SH-SY5Y (cell line): ENCODE results near the gene PIK3IP1.

Source experiments
- GATA2 ChIP-seq: IDR thresholded peaks from 2 replicates; pipeline ENCODE4 v1.6.1; 2011; ENCODE audit warnings: mild to moderate bottlenecking, low read depth, low read length
- GATA3 ChIP-seq: IDR thresholded peaks from 2 replicates; pipeline ENCODE4 v1.6.1; 2011; ENCODE audit warnings: low read depth, mild to moderate bottlenecking, low read length, moderate library complexity

PIK3IP1 gene

GRCh38 chr22:31260474-31260856 lies 31.8 kb downstream of the PIK3IP1 start:
- TF ChIP-seq GATA3 (no peak), GATA2 (no peak)

DNA sequence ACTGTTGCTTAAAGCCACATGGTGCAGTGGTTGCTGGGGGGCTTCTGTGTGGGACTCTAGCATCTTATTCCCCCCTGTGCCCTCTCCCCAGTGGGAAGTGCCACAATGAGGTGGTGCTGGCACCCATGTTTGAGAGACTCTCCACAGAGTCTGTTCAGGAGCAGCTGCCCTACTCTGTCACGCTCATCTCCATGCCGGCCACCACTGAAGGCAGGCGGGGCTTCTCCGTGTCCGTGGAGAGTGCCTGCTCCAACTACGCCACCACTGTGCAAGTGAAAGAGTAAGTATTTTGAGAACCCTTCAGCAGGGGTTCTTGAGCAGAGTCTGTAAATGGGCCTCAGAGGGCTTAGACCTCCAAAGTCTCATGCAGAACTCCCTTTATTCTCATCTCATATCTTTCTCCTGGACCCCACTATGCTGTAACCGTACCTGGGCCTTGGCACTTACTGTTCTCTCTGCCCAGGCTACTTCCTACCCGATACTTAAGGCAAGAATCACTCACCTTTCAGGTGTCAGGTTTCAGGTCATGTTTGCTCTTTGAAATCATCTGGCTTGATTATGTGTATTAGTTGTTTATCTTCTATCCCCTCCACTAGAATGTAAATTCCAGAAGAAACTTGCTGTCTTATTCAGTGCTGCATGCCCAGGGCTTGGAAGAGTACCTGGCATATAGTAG lies 32.4 kb downstream of the PIK3IP1 start:
- TF ChIP-seq GATA2 (no peak), GATA3 (no peak)

DNA sequence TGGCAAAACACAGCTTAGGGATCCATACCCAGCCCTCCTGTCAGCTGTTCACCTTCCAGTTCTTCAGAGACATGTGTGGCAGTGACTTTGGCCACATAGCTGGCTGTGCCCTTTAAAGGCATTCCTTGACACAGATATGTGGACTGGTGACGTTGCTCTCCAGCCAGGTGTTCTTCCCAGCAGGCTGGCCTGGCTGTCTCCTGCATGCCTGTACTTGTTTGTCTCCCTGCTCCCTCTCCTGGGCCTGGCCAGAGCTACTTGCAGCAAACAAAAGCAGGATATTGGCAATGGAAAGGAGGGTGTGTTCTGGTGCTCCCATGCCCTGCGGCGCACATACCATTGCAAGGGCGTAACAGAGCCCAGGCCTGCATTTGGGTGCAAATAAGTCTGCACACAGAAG lies 38.3 kb downstream of the PIK3IP1 start:
- TF ChIP-seq GATA3, result no peak
- no peak for TF ChIP-seq GATA2

- TF ChIP-seq GATA3 (no peak), GATA2 (no peak)
These were observed 41.3 kb downstream of the PIK3IP1 start for GRCh38 chr22:31250740-31251600.

DNA sequence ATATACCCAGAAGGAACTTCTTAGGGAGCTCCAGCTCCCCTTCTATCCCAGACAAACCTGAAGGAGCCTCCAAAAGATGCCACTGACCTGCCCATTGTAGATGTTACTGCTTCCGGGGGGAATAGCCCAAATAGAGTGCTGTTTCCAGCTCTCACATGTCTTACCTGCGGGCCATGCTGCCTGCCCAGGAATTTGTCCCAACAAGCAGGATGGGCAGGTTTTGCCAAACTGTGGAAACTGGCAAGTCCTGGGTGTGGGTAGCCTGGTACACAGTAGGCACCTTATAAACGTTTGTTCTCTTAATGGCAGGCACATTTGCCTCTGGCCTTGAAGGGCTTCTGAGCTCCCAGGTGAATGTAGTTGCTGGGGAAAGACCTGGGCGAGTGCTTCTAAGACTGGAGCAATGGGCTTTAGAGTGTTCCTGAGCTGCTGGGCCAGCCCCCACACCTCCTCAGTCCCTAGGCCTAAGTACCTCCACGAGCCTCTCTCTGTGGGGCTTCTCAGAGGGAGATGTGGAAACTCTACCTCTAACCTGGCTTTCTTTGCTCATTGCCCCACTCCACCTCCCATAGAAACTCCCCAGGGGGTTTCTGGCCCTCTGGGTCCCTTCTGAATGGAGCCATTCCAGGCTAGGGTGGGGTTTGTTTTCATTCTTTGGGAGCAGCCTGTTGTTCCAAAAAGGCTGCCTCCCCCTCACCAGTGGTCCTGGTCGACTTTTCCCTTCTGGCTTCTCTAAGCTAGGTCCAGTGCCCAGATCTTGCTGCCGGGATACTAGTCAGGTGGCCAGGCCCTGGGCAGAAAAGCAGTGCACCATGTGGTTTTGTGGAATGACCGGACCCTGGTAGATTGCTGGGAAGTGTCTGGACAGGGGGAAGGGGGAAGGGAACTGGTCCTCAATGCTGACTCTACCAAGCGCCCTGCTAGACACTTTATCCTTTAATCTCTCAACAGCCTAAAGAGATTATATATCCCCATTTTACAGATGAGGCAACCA lies 43.0 kb downstream of the PIK3IP1 start:
- TF ChIP-seq GATA3 (no peak), GATA2 (no peak)

GRCh38 chr22:31248138-31248745 lies 44.0 kb downstream of the PIK3IP1 start:
- TF ChIP-seq GATA2, result no peak
- no peak for TF ChIP-seq GATA3

GRCh38 chr22:31247726-31248125 lies 44.6 kb downstream of the PIK3IP1 start:
- TF ChIP-seq GATA2 (no peak), GATA3 (no peak)

DNA sequence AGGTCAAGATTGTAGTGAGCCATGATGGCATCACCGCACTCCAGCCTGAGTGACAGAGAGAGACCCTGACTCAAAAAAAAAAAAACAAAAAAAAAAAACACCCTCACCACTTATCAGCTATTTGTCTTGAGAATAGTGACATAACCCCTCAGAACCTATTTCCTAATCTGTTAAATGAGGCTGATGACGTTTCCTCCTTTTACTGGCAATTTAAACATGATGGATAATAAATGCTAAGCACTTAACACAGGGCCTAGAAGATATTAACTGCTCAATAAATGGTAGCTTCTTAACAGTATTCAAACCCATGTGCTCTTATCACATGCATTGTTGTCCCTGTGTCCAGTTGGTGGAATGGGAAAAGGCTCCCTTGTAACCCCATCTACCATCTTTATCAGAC lies 45.6 kb downstream of the PIK3IP1 start:
- TF ChIP-seq GATA2, result no peak
- TF ChIP-seq GATA3, result no peak

DNA sequence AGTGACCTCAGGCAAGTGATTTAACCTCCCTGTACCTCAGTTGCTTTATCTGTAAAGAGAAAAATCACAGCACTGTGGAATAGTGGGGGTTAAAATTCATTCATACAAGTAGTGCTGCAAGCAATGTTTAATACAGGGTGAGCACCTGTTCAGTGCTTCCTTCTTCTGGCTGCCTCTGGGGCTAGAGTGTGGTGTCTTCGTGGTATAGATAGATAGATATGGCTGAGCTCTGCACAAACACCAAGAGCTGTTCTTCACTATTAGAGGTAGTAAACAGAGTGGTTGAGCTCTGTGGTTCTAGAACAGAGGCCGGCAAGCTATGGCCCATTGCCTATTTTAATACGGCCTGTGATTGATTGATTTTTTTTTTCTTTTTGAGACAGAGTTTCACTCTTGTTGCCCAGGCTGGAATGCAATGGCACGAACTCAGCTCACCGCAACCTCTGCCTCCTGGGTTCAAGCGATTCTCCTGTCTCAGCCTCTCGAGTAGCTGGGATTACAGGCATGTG lies 47.3 kb downstream of the PIK3IP1 start:
- no peak for TF ChIP-seq GATA2
- no peak for TF ChIP-seq GATA3

- TF ChIP-seq GATA3 (no peak), GATA2 (no peak)
These were observed 48.0 kb downstream of the PIK3IP1 start for GRCh38 chr22:31244046-31244942.

DNA sequence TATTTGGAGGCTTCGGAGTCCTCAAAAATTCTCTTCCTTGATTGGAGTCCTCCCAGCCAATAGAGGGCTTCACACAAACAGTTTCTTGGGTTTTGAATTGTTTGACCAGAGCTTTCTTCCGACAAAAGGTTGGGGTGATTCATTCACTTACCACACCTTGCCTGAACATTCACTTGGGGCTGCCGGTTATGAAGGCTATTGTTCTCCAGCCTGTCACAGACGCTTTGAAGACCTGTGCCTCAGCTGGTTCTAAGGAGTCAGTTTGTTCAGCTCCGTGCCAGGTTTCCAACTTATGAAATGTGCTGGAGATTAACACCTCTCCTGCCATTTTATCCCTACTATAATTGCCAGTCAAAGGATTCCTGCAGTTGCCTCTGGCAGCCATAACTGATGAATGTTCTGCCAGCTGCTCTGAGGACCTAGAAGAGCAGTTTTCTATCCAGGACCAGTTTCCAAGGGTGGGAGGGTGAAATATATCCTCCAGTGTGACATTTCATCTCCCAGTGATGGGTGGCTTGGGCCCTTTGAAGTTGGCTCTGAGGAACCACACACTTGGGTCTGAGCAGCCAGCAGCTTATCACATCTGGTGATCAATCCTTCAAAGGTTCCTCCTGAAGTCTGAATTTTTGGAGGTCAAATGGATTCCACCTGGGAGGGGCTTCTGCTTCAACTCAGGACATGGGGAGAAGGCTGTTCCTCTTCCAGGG lies 48.8 kb downstream of the PIK3IP1 start:
- TF ChIP-seq GATA3 (no peak), GATA2 (no peak)

DNA sequence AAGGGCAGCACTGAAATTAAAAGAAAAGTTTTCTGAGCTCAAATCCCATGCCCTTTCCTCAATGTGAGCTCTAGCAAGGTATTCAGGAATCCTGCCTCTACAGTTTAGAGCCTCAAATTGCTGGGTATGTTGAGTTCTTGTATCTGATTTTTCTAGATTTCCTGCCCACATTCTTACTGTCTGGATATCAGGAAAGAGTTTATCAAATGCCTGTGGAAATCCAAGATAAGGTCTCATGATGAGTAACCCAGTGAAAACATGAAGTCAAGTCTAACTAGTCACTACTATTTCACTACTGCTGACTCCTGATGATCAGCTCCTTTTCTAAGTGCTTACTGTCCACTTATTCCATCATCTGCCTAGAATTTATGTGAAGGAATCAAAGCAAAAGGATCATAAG lies 50.4 kb downstream of the PIK3IP1 start:
- TF ChIP-seq GATA3 (no peak), GATA2 (no peak)
